ENCODE data around the gene VSTM2B.

VSTM2B gene

GRCh38 chr19:29517946-29518345 lies 7.8 kb upstream of the VSTM2B start (continued):
- TF ChIP-seq TCF4 (CRISPR knock-in tag; IDR thresholded peaks at IDR 0.05; ENCODE audit: borderline replicate concordance) (no peak), CSDC2 (CRISPR knock-in tag; IDR thresholded peaks at IDR 0.05) (no peak), PATZ1 (CRISPR knock-in tag; IDR thresholded peaks at IDR 0.05; ENCODE audit: borderline replicate concordance) (no peak), ZNF8 (CRISPR knock-in tag; IDR thresholded peaks at IDR 0.05) (no peak)

GRCh38 chr19:29519146-29519545 lies 6.6 kb upstream of the VSTM2B start:
- TF ChIP-seq SNAI2 (CRISPR knock-in tag; IDR thresholded peaks at IDR 0.05) (no peak), RARB (CRISPR knock-in tag; IDR thresholded peaks at IDR 0.05) (no peak), ZNF8 (CRISPR knock-in tag; IDR thresholded peaks at IDR 0.05) (no peak), ZC3H10 (CRISPR knock-in tag; IDR thresholded peaks at IDR 0.05) (no peak), OSR1 (CRISPR knock-in tag; IDR thresholded peaks at IDR 0.05) (no peak), ZFP3 (CRISPR knock-in tag; IDR thresholded peaks at IDR 0.05) (no peak), ZNF565 (CRISPR knock-in tag; conservative IDR thresholded peaks at IDR 0.05; ENCODE audit: low read depth) (no peak), PPARA (CRISPR knock-in tag; IDR thresholded peaks at IDR 0.05; ENCODE audit: borderline replicate concordance) (no peak), GLIS3 (CRISPR knock-in tag; IDR thresholded peaks at IDR 0.05) (no peak), TSHZ2 (CRISPR knock-in tag; IDR thresholded peaks at IDR 0.05) (no peak), CSRNP3 (CRISPR knock-in tag; IDR thresholded peaks at IDR 0.05) (no peak), BACH2 (CRISPR knock-in tag; IDR thresholded peaks at IDR 0.05; ENCODE audit: borderline replicate concordance) (no peak), CSDC2 (CRISPR knock-in tag; IDR thresholded peaks at IDR 0.05) (no peak), ARNTL (CRISPR knock-in tag; IDR thresholded peaks at IDR 0.05; ENCODE audit: borderline replicate concordance, low read depth) (no peak), ZNF70 (CRISPR knock-in tag; IDR thresholded peaks at IDR 0.05) (no peak), ESRRG (CRISPR knock-in tag; IDR thresholded peaks at IDR 0.05) (no peak), TCF4 (CRISPR knock-in tag; IDR thresholded peaks at IDR 0.05; ENCODE audit: borderline replicate concordance) (no peak), ZFP30 (CRISPR knock-in tag; IDR thresholded peaks at IDR 0.05) (no peak)
- TF ChIP-seq, protein P1, sequence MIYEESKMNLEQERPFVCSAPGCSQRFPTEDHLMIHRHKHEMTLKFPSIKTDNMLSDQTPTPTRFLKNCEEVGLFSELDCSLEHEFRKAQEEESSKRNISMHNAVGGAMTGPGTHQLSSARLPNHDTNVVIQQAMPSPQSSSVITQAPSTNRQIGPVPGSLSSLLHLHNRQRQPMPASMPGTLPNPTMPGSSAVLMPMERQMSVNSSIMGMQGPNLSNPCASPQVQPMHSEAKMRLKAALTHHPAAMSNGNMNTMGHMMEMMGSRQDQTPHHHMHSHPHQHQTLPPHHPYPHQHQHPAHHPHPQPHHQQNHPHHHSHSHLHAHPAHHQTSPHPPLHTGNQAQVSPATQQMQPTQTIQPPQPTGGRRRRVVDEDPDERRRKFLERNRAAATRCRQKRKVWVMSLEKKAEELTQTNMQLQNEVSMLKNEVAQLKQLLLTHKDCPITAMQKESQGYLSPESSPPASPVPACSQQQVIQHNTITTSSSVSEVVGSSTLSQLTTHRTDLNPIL (CRISPR knock-in tag; IDR thresholded peaks at IDR 0.05; ENCODE audit: low read depth), result no peak
- TF ChIP-seq, protein P2, sequence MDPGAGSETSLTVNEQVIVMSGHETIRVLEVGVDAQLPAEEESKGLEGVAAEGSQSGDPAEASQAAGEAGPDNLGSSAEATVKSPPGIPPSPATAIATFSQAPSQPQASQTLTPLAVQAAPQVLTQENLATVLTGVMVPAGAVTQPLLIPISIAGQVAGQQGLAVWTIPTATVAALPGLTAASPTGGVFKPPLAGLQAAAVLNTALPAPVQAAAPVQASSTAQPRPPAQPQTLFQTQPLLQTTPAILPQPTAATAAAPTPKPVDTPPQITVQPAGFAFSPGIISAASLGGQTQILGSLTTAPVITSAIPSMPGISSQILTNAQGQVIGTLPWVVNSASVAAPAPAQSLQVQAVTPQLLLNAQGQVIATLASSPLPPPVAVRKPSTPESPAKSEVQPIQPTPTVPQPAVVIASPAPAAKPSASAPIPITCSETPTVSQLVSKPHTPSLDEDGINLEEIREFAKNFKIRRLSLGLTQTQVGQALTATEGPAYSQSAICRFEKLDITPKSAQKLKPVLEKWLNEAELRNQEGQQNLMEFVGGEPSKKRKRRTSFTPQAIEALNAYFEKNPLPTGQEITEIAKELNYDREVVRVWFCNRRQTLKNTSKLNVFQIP (CRISPR knock-in tag; IDR thresholded peaks at IDR 0.05; ENCODE audit: borderline replicate concordance, low read depth), result no peak
- ATAC-seq, result no peak

DNA sequence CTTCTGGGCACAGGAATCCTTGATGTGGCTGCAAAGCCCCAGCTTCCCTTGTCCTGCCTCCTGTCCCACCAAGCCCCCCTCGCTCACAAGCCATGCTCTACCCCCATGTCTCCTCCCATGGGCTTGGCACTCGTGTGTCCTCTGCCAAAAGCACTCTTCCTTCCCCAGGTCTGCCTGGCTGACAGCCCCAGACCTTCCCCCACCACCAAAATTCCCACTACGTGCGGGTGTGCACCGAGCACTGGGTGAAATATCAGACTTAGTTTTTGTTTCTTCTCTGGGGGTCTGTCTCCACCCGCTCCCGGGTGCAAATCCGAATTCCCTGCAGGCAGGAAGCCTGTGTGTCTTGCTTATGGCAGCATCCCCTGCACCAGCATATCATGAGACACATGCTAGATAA lies 5.9 kb upstream of the VSTM2B start:
- ATAC-seq, result no peak
- TF ChIP-seq PPARA (CRISPR knock-in tag; IDR thresholded peaks at IDR 0.05; ENCODE audit: borderline replicate concordance), result no peak

- ATAC-seq, result no peak
- no peak for TF ChIP-seq ZFP30 (CRISPR knock-in tag; IDR thresholded peaks at IDR 0.05)
- no peak for TF ChIP-seq ISL1 (CRISPR knock-in tag; IDR thresholded peaks at IDR 0.05)
- TF ChIP-seq ARNTL (CRISPR knock-in tag; IDR thresholded peaks at IDR 0.05; ENCODE audit: borderline replicate concordance, low read depth), result no peak
- TF ChIP-seq PATZ1 (CRISPR knock-in tag; IDR thresholded peaks at IDR 0.05; ENCODE audit: borderline replicate concordance), result no peak
- TF ChIP-seq RARB (CRISPR knock-in tag; IDR thresholded peaks at IDR 0.05), result no peak
- no peak for TF ChIP-seq GLIS3 (CRISPR knock-in tag; IDR thresholded peaks at IDR 0.05)
- TF ChIP-seq TOX (CRISPR knock-in tag; IDR thresholded peaks at IDR 0.05; ENCODE audit: borderline replicate concordance), result no peak
- TF ChIP-seq ZC3H10 (CRISPR knock-in tag; IDR thresholded peaks at IDR 0.05), result no peak
- no peak for TF ChIP-seq BACH2 (CRISPR knock-in tag; IDR thresholded peaks at IDR 0.05; ENCODE audit: borderline replicate concordance)
- TF ChIP-seq, protein P1 (CRISPR knock-in tag; IDR thresholded peaks at IDR 0.05; ENCODE audit: low read depth), result no peak
- no peak for TF ChIP-seq ZFP3 (CRISPR knock-in tag; IDR thresholded peaks at IDR 0.05)
- no peak for TF ChIP-seq ESRRG (CRISPR knock-in tag; IDR thresholded peaks at IDR 0.05)
Measured at GRCh38 chr19:29520390-29520789, 5.4 kb upstream of the VSTM2B start.

All from SK-N-SH treated with all-trans-retinoic acid at 6 μM for 48 hours (cell line).